GM12874 (cell line): ENCODE data around the gene FITM1.

ENCODE experiments used
- CTCF ChIP-seq: IDR thresholded peaks from 2 replicates; pipeline ENCODE4 v1.5.1; 2011; ENCODE audit warnings: low read depth, mild to moderate bottlenecking, control low read depth, low read length, moderate library complexity; ENCODE audit not compliant: insufficient read depth

FITM1 gene

DNA sequence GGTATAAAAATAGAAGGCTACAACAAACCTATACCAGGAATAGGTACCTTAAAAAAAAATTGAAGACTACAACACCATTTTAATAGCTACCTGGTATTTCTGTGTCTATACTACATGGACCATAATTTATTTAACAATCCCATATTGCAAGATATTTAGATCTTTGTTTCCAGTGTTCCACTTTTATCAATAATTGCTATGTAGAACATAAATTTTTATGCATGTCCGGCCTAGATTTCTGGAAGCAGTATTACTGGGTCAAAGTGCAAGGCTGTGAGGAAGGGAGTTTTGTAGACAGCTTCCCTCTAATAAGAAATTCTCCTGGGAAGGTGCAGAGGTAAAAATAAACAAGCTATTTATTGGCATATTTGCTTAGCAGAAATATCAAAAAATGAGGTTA lies 19.9 kb upstream of the FITM1 start:
- TF ChIP-seq CTCF = no peak

DNA sequence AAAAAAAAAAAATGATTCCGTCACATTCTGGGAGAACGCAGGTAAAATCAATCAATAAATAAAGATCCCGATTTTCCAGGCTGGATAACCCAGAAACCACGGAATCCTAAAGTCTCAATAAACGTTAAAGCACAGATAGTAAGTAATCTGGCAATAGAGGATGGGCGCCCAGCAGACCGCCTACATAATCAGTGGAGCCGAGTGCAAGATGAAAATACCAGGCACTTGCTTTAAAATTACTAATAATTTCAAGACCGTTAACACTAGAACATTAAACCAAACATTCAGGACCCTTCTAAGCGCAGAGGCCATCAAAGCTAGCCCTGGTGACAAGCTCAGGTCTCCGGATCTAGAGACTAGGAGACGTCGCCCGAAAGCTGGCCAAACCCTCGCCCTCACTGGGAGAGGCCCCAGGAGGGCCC lies 17.1 kb upstream of the FITM1 start:
- no peak for TF ChIP-seq CTCF

DNA sequence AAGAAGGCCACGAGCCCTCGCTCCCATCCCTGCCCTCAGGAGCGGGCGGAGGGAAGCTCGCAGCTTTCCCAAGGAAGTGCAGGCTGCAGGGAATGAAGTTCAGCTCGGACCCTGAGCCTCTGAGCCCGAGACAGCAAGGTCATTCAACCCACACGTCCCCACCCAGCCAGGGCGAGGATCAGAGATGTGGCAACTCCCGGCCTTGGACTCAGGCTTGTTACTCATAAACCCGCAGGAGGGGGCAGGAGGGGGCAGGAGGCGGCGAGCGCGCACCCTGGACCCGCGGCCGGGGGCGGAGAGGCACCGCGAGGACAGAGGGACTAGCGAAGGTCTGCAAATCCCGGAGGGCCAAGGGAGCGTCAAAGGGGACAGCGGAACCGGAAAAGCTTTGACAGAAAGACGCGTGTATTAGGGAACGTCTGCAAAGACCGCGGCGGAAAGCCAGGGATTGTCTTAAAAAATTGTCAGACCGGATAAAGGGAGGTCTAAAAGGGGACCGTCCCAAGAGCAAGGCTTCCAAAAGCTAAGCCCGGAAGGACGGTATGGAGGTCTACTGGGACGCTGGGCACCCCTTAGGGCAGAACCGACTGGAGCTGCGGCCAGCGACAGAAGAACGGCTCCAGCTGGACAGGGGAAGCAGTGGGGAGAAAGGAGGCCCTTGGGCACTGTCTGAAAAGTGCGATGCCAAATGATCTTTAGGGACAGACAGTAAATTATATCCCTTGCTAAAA lies 16.5 kb upstream of the FITM1 start:
- TF ChIP-seq CTCF = no peak

DNA sequence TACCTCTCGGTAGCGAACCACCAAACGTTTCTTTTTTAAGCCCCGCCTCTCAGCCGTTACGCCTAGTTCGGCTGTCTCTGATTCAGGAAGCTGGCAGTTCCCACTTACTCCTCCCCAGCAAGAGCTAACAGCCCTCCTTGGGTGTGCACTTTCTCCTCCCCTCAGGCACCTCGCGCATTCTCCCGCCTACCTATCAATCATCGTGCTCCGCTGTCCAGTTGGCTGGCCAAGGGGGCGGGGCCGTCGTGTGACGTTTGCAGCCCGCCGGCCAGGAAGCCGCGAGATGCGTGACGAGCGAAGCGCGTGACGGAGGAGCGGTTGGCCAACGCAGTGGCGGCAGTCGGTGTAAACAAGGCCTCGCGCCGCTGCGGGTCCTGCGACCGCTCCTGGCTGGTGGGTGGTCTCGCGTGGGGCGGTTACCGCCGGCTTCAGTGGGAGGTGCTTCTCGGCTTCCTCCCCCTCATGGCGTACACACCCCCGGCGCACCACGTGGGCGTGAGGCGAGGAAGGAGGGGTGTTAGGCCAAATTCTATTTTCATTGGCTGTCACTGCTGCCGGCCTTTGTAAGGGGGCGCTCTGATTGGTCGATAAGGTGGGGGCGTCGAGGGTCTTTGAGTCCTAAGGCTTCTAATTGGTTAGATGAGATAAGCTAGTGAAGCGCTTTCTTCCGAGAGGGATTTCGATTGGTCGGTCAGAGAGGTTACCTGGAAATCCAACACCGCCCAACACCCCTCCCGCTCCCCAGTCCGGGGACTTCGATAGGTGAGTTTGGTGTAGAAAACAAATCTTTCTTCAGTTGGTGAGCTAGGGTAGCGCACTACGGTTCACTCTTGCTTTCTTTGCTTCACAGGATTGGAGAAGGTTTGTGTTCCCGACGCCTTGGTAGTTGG lies 15.7 kb upstream of the FITM1 start, which contains the start of the genes DCAF11 and NRL:
Gene DCAF11, plus strand, starts transcription at position 246 of the 890 bp plus-strand sequence. CDS start 818 bp downstream, outside the sequence.
Gene NRL, minus strand, starts transcription at position 418 of the 890 bp plus-strand sequence. CDS start 32,101 bp downstream, outside the sequence.
- TF ChIP-seq CTCF = no peak

DNA sequence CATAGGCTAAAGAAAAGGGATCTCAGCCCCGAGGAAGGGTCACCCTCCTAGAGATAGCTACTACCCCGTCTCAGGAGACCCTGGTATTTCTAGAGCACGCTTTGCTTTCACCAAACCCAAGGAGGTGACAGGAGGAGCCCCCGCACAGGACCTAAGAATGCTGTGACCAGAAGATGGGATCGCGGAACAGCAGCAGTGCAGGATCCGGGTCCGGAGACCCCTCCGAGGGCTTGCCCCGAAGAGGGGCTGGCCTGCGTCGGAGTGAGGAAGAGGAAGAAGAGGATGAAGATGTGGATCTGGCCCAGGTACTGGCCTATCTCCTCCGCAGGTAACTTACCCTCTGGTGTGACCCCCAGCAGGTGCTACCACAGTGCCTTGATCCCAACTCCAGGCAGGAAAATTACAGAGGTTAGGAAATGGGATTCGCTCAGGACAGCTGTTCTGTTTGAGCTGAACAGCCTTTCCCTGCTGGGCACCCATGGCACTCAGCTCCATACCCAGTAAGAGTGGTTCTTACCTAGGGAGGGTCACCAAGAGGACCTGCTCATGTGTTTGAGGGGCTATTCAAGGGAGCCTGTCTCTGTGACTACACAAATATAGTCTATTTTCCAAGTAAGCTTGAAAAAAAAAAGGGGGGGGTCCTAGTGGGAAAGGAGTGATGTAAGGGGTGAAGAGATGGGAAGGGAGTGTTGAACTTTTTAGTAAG lies 14.9 kb upstream of the FITM1 start:
- no peak for TF ChIP-seq CTCF

DNA sequence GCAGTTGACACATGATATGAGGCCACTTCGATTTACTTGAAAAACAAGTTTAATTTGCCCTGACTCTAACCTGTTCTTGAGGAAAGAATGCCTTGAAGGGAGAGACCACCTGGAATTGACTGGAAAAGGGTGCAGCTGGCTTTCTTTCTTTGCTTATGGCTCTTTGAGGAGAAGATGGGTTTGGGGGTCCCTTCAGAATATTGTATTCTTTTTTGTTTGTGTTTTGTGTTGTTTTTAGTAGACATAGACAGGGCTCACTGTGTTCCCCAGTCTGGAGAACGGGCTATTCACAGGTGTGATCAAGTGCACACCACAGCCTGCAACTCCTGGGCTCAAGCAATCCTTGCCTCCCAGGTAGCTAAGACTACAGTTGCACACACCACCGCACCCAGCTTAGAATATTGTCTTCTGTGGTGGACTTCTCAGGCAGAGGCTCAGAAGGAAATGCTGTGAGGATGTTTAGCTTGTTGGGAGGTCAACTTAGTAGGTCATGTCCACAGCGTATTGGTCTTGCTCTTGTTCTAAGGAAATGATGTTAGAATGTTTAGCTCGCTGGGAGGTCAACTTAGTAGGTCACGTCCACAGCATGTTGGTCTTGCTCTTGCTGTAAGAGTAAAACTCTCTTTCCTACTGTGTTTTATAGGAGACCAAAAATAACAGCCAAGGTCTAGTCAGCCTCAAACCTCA lies 14.2 kb upstream of the FITM1 start:
- TF ChIP-seq CTCF = no peak
